OCI-M1 (cell line): ENCODE measurements around the gene CDH18.

Experiments
- DNase-seq: peaks from one replicate; lab custom pipeline; 2025; lab: John Stamatoyannopoulos, UW

CDH18 gene

GRCh38 chr5:19424506-19424905 is 563.5 kb downstream of the CDH18 start:
- no peak for DNase-seq
